GM13976 (cell line): Measurements from ENCODE around the gene PI4KA.

Experiments used
- DNase-seq: peaks from one replicate; pipeline ENCODE4 v3.0.0; 2012; ENCODE audit warnings: low spot score
- in situ Hi-C: fragments of 300-500 bp; cut with MboI; formaldehyde crosslinking; loops from one replicate; pipeline ENCODE4 v1.12.0; 2022; ENCODE audit warnings: low sequenced_read_pairs, mixed read lengths, inconsistent platforms; ENCODE audit not compliant: unreplicated experiment
- TF ChIP-seq, protein P1 (sequence below): IDR thresholded peaks from 2 replicates; pipeline ENCODE4 v1.5.1; 2012; ENCODE audit warnings: borderline replicate concordance, mild to moderate bottlenecking; ENCODE audit not compliant: insufficient read depth; ENCODE audit errors: extremely low read depth, missing control alignments, control extremely low read depth

Gene PI4KA

DNA sequence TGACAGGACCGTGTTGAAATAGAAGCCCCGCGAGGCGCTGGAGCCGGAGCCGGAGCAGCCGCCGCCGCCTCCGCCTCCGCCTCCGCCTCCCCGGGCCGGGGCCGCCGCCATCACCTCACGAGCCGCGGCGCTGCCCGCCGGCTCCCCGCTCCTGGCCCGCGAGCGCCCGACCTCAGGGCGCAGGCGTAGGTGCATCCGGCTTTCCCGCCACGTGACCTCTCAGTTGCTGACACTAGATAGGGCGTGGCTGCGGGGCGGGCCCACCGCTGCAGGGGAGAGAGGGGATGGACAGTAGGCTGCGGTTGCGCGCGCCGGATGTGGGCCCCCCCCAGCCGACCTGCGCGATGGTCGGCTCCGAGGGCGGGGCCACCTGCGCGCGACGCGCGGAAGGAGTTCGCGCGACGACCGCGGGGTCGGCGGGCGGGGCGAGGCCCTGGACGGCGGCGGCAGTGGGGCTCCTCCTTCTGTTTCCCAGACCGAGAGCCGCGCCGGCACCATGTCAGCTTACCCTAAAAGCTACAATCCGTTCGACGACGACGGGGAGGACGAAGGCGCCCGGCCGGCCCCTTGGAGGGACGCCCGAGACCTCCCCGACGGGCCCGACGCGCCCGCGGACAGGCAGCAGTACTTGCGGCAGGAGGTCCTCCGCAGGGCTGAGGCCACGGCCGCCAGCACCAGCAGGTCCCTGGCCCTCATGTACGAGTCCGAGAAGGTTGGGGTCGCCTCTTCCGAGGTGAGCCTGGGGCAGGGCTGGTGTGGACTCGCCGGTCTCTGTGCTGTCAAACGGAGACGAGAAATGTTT, at the start of gene PI4KA, which contains the start of gene SNAP29:
Gene PI4KA (minus strand): TSS at position 197 of the 802 bp plus-strand sequence. CDS start 86 bp downstream, at position 111.
Gene SNAP29 (plus strand): TSS at position 393 of the 802 bp plus-strand sequence. CDS start 104 bp downstream, at position 497.
- in situ Hi-C loops: no loop called here
- peak; percentile 99 for DNase-seq
- TF ChIP-seq, protein P1, sequence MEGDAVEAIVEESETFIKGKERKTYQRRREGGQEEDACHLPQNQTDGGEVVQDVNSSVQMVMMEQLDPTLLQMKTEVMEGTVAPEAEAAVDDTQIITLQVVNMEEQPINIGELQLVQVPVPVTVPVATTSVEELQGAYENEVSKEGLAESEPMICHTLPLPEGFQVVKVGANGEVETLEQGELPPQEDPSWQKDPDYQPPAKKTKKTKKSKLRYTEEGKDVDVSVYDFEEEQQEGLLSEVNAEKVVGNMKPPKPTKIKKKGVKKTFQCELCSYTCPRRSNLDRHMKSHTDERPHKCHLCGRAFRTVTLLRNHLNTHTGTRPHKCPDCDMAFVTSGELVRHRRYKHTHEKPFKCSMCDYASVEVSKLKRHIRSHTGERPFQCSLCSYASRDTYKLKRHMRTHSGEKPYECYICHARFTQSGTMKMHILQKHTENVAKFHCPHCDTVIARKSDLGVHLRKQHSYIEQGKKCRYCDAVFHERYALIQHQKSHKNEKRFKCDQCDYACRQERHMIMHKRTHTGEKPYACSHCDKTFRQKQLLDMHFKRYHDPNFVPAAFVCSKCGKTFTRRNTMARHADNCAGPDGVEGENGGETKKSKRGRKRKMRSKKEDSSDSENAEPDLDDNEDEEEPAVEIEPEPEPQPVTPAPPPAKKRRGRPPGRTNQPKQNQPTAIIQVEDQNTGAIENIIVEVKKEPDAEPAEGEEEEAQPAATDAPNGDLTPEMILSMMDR: no peak

DNA sequence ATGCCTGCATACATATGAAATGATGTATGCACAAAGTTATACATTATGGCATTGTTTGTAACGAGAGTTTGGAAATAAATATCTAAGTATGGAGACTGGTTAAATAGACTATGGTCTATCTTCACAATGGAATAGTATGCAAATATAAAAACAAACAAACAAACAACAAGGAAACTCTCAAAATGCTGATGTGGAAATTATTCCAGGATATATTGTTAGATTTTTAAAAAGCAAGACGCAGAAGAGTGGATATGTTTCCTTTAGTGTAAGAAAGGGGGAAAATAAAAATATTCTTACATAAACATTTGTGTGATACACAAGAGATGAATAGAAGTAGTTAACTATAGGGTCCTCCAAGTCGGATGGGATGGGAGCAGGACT, 47.8 kb upstream of the PI4KA start:
- no peak for DNase-seq
- in situ Hi-C loops: no loop called here
- TF ChIP-seq, protein P1: no peak

DNA sequence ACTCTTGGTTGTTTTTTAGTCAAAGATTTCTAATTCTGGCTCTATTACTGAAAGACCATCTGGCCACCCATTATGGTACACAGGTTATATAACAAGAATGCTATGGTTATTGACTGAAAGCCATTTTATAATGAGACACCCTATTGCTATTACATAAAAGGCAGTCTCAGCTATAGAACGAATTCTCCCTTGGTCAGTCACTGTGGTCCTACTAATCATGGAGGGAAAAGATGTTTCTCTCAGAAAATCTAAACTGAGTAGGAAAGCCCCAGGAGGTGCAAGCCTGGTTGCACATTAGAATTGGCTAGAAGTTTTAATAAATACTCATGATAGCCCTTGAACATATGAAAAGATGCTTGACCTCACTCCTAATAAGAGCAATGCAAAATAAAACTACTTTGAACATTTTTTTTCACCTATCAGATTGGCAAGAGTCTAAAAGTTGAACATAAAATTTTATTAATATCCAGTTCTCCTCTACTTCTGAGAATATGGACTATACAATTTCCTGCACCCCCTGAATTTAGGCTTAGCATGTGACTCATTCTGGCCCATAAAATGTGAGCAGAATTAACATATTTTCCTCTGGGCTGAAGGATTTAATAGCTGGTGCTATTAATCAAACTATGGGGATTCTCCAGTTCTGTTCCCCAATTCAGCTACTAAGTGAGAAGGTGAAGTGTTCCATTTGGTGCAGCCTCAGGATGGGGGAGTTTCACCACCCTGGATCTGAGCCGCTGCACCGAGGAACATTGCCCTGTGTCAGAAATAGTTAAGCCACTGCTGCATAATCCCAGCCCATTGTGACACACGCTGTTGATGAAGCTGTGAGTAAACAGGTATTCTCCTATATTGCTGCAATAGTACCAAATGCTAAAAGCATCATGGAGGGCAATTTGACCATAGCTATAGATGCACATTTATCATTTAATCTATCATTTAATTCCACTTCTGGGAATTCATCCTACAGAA, 47.1 kb upstream of the PI4KA start:
- TF ChIP-seq, protein P1: no peak
- in situ Hi-C loops: no loop called here
- no peak for DNase-seq

DNA sequence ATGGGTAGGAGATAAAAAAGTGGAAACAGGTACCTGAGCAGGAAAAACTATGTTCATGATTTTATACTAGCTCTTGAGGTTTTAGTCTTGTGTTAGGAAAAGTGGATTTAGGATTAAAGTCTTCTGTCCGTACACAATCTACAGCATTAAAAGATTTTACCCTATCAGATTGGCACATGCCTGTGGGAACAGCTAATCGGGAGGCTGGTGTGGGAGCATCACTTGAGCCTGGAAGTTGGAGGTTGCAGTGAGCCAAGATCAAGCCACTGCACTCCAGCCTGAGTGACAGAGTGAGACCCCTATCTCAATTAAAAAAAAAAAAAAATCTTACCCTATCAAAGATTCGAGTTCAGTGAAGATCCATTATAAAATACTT, 46.4 kb upstream of the PI4KA start:
- TF ChIP-seq, protein P1: no peak
- in situ Hi-C loops: no loop called here
- DNase-seq: no peak

DNA sequence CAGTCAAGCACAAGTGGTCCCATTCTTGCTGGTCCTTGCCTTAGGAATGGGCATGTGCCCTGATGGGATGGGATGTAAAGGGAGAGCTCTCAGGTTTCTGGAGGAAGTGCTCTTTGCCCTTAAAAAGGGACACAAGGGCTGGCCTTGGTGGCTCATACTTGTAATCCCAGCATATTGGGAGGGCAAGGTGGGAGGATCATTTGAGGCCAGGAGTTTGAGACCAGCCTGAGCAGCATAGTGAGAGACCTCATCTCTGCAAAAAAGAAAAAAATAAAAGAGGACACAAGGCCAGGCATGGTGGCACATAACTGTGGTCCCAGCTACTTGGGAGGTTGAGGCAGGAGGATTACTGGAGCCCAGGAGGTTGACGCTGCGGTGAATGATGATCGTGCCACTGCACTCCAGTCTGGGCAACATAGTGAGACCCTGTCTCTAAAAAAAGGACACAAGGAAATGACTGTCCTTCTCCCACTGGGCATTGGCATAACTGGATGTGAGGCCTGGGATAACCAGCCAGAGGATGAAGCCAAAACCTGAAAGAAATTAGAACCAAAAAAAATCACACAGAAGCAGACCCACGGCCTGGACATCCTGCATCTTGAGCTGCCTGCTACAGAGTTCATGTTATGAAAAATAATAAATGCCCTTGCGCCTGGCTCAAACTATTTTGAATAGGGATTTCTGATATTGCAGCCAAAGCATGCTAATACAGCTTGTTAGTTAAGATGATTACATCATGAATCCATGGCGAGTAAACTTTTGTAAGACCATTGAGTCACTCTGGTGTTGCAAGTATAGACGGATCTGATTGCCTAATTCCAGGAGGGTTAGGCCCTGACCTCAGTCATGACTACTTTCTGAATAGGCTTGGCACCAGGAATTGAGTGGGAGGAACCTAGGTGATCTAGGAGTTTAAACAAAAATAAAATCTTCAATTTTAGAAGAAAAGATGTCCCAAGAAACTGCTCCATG, 45.7 kb upstream of the PI4KA start:
- TF ChIP-seq, protein P1: no peak
- in situ Hi-C loops: no loop called here
- no peak for DNase-seq
